ENCODE measurements around the gene SULT2A1.

GRCh38 chr19:47865166-47865565, 20.9 kb downstream of the SULT2A1 start:
- TF ChIP-seq CTCF (conservative IDR thresholded peaks at IDR 0.05; ENCODE audit: low read depth, low read length) (no peak), USF2 (IDR thresholded peaks at IDR 0.05; ENCODE audit: low read depth, low read length) (no peak), BHLHE40 (IDR thresholded peaks at IDR 0.05; ENCODE audit: low read depth, low read length) (no peak), MAFK (IDR thresholded peaks at IDR 0.05; ENCODE audit: low read depth, low read length) (no peak), POLR2A (IDR thresholded peaks at IDR 0.05; ENCODE audit: low read depth, low read length) (no peak)

Measured in IMR-90 (cell line).